Tibial nerve (tissue), 4 donors: ENCODE measurements around the gene CCBE1. TPM values are rescaled to one million over a fixed set of nuclear protein-coding genes. Genes with fewer than 3 reads are reported as not detected.

Experiments
- DNase-seq, 2 donors: peaks; one replicate each; pipeline ENCODE4 v3.0.0-alpha.2; 2019; ENCODE audit warnings: low spot score in 2 of 2
- H3K27ac ChIP-seq, 4 donors: fragments of 200-600 bp; sonication (generic) in 3 of 4; one replicate each; pipeline ENCODE4 v1.5.1; 2017 to 2019; ENCODE audit warnings: mild to moderate bottlenecking in 1 of 4
- H3K27me3 ChIP-seq, 2 donors: fragments of 200-600 bp; sonication (generic) in 1 of 2; one replicate each; pipeline versions ENCODE4 v1.5.1 to v1.6.0; 2017 to 2019
- H3K36me3 ChIP-seq, 3 donors: fragments of 200-600 bp; sonication (generic); one replicate each; pipeline ENCODE4 v1.5.1; 2018 to 2019
- H3K4me1 ChIP-seq, 4 donors: fragments of 200-600 bp; sonication (generic) in 3 of 4; one replicate each; pipeline ENCODE4 v1.5.1; 2017 to 2019
- H3K4me3 ChIP-seq, 4 donors: fragments of 200-600 bp; sonication (generic) in 3 of 4; one replicate each; pipeline ENCODE4 v1.5.1; 2017 to 2019; ENCODE audit warnings: mild to moderate bottlenecking in 1 of 4, moderate library complexity in 1 of 4
- H3K9me3 ChIP-seq, 4 donors: fragments of 200-600 bp; sonication (generic) in 3 of 4; one replicate each; pipeline ENCODE4 v1.5.1; 2017 to 2019
- CTCF ChIP-seq, 5 experiments: fragments of 200-600 bp in 3 of 5; fragments of 450-650 bp in 2 of 5; sonication (generic) in 3 of 5; IDR thresholded peaks; one replicate each; pipeline ENCODE4 v1.5.1; 2016 to 2019; ENCODE audit warnings: antibody characterized with exemption in 5 of 5, mild to moderate bottlenecking in 3 of 5, moderate library complexity in 2 of 5
- EP300 ChIP-seq, 2 donors: sonication (generic); formaldehyde crosslinking; IDR thresholded peaks; one replicate each; pipeline ENCODE4 v1.6.1; 2017; ENCODE audit warnings: antibody characterized with exemption in 2 of 2, mild to moderate bottlenecking in 1 of 2
- POLR2A ChIP-seq, 2 donors: fragments of 450-650 bp; IDR thresholded peaks; one replicate each; pipeline ENCODE4 v1.6.1; 2017; ENCODE audit warnings: antibody characterized with exemption in 2 of 2, mild to moderate bottlenecking in 2 of 2, moderate library complexity in 2 of 2
- WGBS, 2 donors: methylation state at CpG; one replicate each; pipeline ENCODE4 v1.1.5; 2018; 5-methylcytosine and 5-hydroxymethylcytosine counted together
- total RNA-seq, 4 donors: library from RNA; depleted of rRNA; stranded (reverse); fragments of >200 nt; gene quantifications; one replicate each; pipeline ENCODE4 v1.1.0, GENCODE V29; 2016

Gene CCBE1
- total RNA-seq, 4 donors from 2014 or later, result 0.30 to 3.9 (median 1.3) TPM

- H3K9me3 ChIP-seq, result no peaks in the 10 kb centered on the region
- no peaks in the 10 kb centered on the region for H3K4me1 ChIP-seq
- no peaks in the 10 kb centered on the region for H3K36me3 ChIP-seq
- H3K27me3 ChIP-seq, result no peaks in the 10 kb centered on the region
- no peak for DNase-seq
- no peak for TF ChIP-seq CTCF (IDR thresholded peaks at IDR 0.05)
- TF ChIP-seq POLR2A (IDR thresholded peaks at IDR 0.05), result no peak
- no peak for TF ChIP-seq EP300 (IDR thresholded peaks at IDR 0.05)
- no peak overlapping the region for H3K4me3 ChIP-seq
- WGBS, 2 donors, result 80 to 90% methylated on average over 3 of the region's 3 CpGs
- no peak overlapping the region for H3K27ac ChIP-seq
These were observed 32.9 kb downstream of the CCBE1 start for GRCh38 chr18:59664329-59664728.

GRCh38 chr18:59663096-59663495, 34.1 kb downstream of the CCBE1 start:
- H3K27ac ChIP-seq, result no peak overlapping the region
- DNase-seq, result no peak
- H3K27me3 ChIP-seq, result no peaks in the 10 kb centered on the region
- H3K4me3 ChIP-seq, result no peak overlapping the region
- no peaks in the 10 kb centered on the region for H3K4me1 ChIP-seq
- H3K36me3 ChIP-seq, result no peaks in the 10 kb centered on the region
- H3K9me3 ChIP-seq, result no peaks in the 10 kb centered on the region
- TF ChIP-seq POLR2A (IDR thresholded peaks at IDR 0.05) (no peak), CTCF (IDR thresholded peaks at IDR 0.05) (no peak), EP300 (IDR thresholded peaks at IDR 0.05) (no peak)
- 86 to 98% methylated on average over 1 of the region's 1 CpG for WGBS, 2 donors

- WGBS, 2 donors, result 77 to 82% methylated on average over 2 of the region's 2 CpGs
- H3K36me3 ChIP-seq, result no peaks in the 10 kb centered on the region
- no peak overlapping the region for H3K27ac ChIP-seq
- no peak for DNase-seq
- H3K27me3 ChIP-seq, result no peaks in the 10 kb centered on the region
- no peaks in the 10 kb centered on the region for H3K9me3 ChIP-seq
- no peak for TF ChIP-seq POLR2A (IDR thresholded peaks at IDR 0.05)
- TF ChIP-seq CTCF (IDR thresholded peaks at IDR 0.05), result no peak
- no peak for TF ChIP-seq EP300 (IDR thresholded peaks at IDR 0.05)
- H3K4me1 ChIP-seq, result no peaks in the 10 kb centered on the region
- H3K4me3 ChIP-seq, result no peak overlapping the region
These were observed 35.1 kb downstream of the CCBE1 start for GRCh38 chr18:59661891-59662701.

- H3K4me3 ChIP-seq, result no peak overlapping the region
- TF ChIP-seq EP300 (IDR thresholded peaks at IDR 0.05) (no peak), POLR2A (IDR thresholded peaks at IDR 0.05) (no peak), CTCF (IDR thresholded peaks at IDR 0.05) (no peak)
- DNase-seq, result no peak
- H3K36me3 ChIP-seq, result no peaks in the 10 kb centered on the region
- H3K4me1 ChIP-seq, result no peaks in the 10 kb centered on the region
- H3K27ac ChIP-seq, result no peak overlapping the region
- no peaks in the 10 kb centered on the region for H3K27me3 ChIP-seq
- H3K9me3 ChIP-seq, result no peaks in the 10 kb centered on the region
- 61% methylated on average over 8 of the region's 8 CpGs for WGBS, 2 donors
These were observed 36.2 kb downstream of the CCBE1 start for GRCh38 chr18:59660786-59661743.

- H3K27me3 ChIP-seq, result no peaks in the 10 kb centered on the region
- H3K4me3 ChIP-seq, result no peak overlapping the region
- H3K9me3 ChIP-seq, result no peaks in the 10 kb centered on the region
- H3K36me3 ChIP-seq, result no peaks in the 10 kb centered on the region
- no peaks in the 10 kb centered on the region for H3K4me1 ChIP-seq
- H3K27ac ChIP-seq, result no peak overlapping the region
- DNase-seq, result no peak
- WGBS, 2 donors, result 45 to 56% methylated on average over 4 of the region's 4 CpGs
- TF ChIP-seq POLR2A (IDR thresholded peaks at IDR 0.05) (no peak), CTCF (IDR thresholded peaks at IDR 0.05) (no peak), EP300 (IDR thresholded peaks at IDR 0.05) (no peak)
These were observed 36.9 kb downstream of the CCBE1 start for GRCh38 chr18:59660366-59660765.
